ENCODE measurements around the gene PRG2. TPM values are rescaled to one million over a fixed set of nuclear protein-coding genes. Genes with fewer than 3 reads are reported as not detected.
A peak's percentile ranks its signal among the peaks of the same experiment; 100 is the strongest.

The PRG2 gene
- polyA plus RNA-seq, 3 donors = 1.1 TPM; not detected in 2

DNA sequence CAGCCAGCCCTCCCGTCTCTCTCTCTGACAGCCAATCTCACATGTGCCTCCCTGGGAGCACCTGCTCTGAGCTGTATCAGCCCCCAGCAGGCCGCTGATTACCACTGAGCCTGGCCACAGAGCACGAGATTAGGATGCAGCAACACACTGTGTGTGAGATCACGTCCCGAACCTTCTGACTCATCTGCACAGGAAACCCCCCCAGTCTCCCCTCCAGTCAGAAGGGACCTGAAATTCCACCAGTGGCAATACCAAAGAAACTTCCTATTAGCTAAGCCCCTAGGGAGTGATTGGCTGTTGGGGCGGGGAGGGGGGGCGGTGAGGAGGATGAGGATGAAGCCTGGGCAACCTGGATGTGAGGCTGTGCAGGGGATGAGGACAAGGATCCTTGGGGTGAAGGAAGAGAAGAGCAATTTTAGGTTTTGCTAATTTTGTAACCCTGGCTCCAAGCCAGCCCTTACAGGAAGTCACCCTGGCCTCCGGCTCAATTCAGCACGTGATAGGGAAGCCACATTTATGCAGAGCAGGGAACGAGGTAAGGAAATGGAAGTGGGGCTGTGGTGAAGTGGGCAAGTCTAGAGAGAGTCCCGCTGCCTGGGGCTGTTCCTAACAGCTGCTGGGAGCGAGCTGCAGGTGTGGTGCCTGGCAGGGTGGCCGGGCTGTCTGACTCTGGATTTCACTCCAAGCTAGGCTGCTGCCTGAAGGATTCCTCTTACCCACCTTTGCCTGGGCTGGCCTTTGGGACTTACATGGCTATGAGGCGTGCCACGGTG is 34.5 kb upstream of the PRG2 start:
- H3K9me3 Mint-ChIP-seq = no peaks in the 10 kb centered on the region
- Histone ChIP-seq H3K4me3 (replicated peaks in 1 of 3; ENCODE audit: low read depth in 2 of 3, low read length in 3 of 3) (peak overlapping the region; percentile 68 to 86 (median 73)), H2AFZ (ENCODE audit: insufficient read depth, low read depth, low read length, poor library complexity, severe bottlenecking) (no peak overlapping the region), H3K36me3 (replicated peaks in 1 of 2; ENCODE audit: control insufficient read depth in 1 of 2, insufficient read depth in 2 of 2, low read length in 2 of 2) (peaks cover 37 to 44% of the 10 kb centered on the region in 2 donors), H3K4me2 (replicated peaks; ENCODE audit: extremely low read depth, low read length, poor library complexity, severe bottlenecking) (peak overlapping the region; percentile 73), H3K9ac (ENCODE audit: insufficient read depth, low read length, poor library complexity, severe bottlenecking) (peak overlapping the region; percentile 93), H3K27ac (ENCODE audit: low read depth in 1 of 2, low read length in 2 of 2) (peak overlapping the region; percentile 96 to 98), H3K79me2 (ENCODE audit: insufficient read depth, low read length) (peaks cover 69% of the 10 kb centered on the region), H3K9me3 (replicated peaks in 1 of 2; ENCODE audit: control insufficient read depth in 1 of 2, insufficient read depth in 1 of 2, low read length in 2 of 2) (no peaks in the 10 kb centered on the region), H3K27me3 (ENCODE audit: control insufficient read depth in 2 of 2, insufficient read depth in 2 of 2, low read length in 2 of 2) (no peaks in the 10 kb centered on the region), H3K4me1 (ENCODE audit: control insufficient read depth in 1 of 2, insufficient read depth in 2 of 2, low read length in 2 of 2) (peaks cover 41 to 49% of the 10 kb centered on the region in 2 donors), H4K20me1 (ENCODE audit: insufficient read depth, low read length) (peaks cover 41% of the 10 kb centered on the region)
- intact Hi-C loops (cut with micrococcal nuclease) = loop anchor here in 1 of 2 donors (1.0 kb wide), 1 partner anchor 9 kb away; no protein-coding TSS in a partner anchor
- H3K36me3 Mint-ChIP-seq = peaks cover 49 to 51% of the 10 kb centered on the region in 2 donors
- peaks cover 59% of the 10 kb centered on the region for H3K4me1 Mint-ChIP-seq
- DNase-seq = peak; percentile 97 to 100 (median 97)
- TF ChIP-seq, protein P1, sequence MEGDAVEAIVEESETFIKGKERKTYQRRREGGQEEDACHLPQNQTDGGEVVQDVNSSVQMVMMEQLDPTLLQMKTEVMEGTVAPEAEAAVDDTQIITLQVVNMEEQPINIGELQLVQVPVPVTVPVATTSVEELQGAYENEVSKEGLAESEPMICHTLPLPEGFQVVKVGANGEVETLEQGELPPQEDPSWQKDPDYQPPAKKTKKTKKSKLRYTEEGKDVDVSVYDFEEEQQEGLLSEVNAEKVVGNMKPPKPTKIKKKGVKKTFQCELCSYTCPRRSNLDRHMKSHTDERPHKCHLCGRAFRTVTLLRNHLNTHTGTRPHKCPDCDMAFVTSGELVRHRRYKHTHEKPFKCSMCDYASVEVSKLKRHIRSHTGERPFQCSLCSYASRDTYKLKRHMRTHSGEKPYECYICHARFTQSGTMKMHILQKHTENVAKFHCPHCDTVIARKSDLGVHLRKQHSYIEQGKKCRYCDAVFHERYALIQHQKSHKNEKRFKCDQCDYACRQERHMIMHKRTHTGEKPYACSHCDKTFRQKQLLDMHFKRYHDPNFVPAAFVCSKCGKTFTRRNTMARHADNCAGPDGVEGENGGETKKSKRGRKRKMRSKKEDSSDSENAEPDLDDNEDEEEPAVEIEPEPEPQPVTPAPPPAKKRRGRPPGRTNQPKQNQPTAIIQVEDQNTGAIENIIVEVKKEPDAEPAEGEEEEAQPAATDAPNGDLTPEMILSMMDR (IDR thresholded peaks at IDR 0.05) = no peak
- 10% methylated on average over 15 of the region's 15 CpGs for WGBS (ENCODE audit: insufficient coverage)
- peaks cover 0 to 4% (median 2%) of the 10 kb centered on the region in 3 donors for H3K27me3 Mint-ChIP-seq (ENCODE audit: low read depth in 3 of 3)
- H3K27ac Mint-ChIP-seq = peak overlapping the region; percentile 96 to 99 (median 98)
- H3K4me3 Mint-ChIP-seq = peak overlapping the region; percentile 83 to 89

DNA sequence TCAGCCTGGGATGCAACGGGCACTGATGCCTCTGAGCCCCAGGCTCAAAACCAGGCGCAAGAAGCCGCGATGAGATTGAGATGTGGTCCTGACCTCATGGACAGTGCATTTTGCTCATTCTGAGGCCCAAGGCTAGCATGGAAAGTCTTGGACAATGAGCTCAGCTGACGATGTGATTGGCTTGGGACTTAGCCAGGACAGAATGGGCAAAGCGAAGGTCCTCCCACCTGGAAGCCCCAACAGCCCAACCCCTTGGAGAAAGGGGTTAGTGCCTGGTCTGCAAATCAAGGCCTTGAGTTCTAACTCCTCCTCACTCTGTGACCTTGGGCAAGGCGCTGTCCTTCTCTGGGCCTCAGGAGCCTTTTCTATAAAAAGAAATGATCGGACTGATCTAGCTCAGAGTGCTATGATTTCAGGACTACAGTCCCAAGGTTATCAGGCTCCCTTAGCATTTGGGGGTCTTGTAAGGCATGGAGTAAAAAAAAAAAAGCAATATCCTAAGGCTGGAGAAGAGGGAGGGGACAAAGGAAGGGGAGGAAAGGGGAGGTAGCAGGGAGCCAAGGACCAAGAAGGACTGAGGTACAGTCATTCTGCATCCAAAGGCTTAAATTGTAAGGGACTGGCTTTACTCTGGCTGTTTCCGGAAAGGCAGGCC is 33.8 kb upstream of the PRG2 start:
- H3K79me2 ChIP-seq (ENCODE audit: insufficient read depth, low read length) = peaks cover 76% of the 10 kb centered on the region
- peak overlapping the region; percentile 93 for H3K9ac ChIP-seq (ENCODE audit: insufficient read depth, low read length, poor library complexity, severe bottlenecking)
- Mint-ChIP-seq H3K36me3 (peaks cover 55 to 56% of the 10 kb centered on the region in 2 donors), H3K4me1 (peaks cover 60% of the 10 kb centered on the region), H3K27ac (peak overlapping the region; percentile 96 to 99 (median 98)), H3K4me3 (peak overlapping the region; percentile 83 to 89), H3K27me3 (ENCODE audit: low read depth in 3 of 3) (peaks cover 0 to 4% (median 2%) of the 10 kb centered on the region in 3 donors), H3K9me3 (no peaks in the 10 kb centered on the region)
- H3K4me3 ChIP-seq (replicated peaks in 1 of 3; ENCODE audit: low read depth in 2 of 3, low read length in 3 of 3) = peak overlapping the region; percentile 12 to 73 (median 68)
- WGBS (ENCODE audit: insufficient coverage) = 77% methylated on average over 5 of the region's 9 CpGs
- H3K36me3 ChIP-seq (replicated peaks in 1 of 2; ENCODE audit: control insufficient read depth in 1 of 2, insufficient read depth in 2 of 2, low read length in 2 of 2) = peaks cover 42 to 51% of the 10 kb centered on the region in 2 donors
- H3K4me1 ChIP-seq (ENCODE audit: control insufficient read depth in 1 of 2, insufficient read depth in 2 of 2, low read length in 2 of 2) = peaks cover 41 to 52% of the 10 kb centered on the region in 2 donors
- H2AFZ ChIP-seq (ENCODE audit: insufficient read depth, low read depth, low read length, poor library complexity, severe bottlenecking) = no peak overlapping the region
- peak overlapping the region; percentile 73 for H3K4me2 ChIP-seq (replicated peaks; ENCODE audit: extremely low read depth, low read length, poor library complexity, severe bottlenecking)
- peaks cover 48% of the 10 kb centered on the region for H4K20me1 ChIP-seq (ENCODE audit: insufficient read depth, low read length)
- H3K27me3 ChIP-seq (ENCODE audit: control insufficient read depth in 2 of 2, insufficient read depth in 2 of 2, low read length in 2 of 2) = no peaks in the 10 kb centered on the region
- DNase-seq = no peak
- no peaks in the 10 kb centered on the region for H3K9me3 ChIP-seq (replicated peaks in 1 of 2; ENCODE audit: control insufficient read depth in 1 of 2, insufficient read depth in 1 of 2, low read length in 2 of 2)
- H3K27ac ChIP-seq (ENCODE audit: low read depth in 1 of 2, low read length in 2 of 2) = peak overlapping the region; percentile 96 to 98
- TF ChIP-seq, protein P1 (IDR thresholded peaks at IDR 0.05) = no peak
- intact Hi-C loops (cut with micrococcal nuclease) = no loop called here
